GM23338 (cell line): ENCODE measurements around the gene TBC1D21. TPM values are rescaled to one million over a fixed set of nuclear protein-coding genes. Genes with fewer than 3 reads are reported as not detected.

Experiments
- ATAC-seq: fragments of 200-7000 bp; cut with Tn5 transposase; 3 replicates; pipeline ENCODE4 v1.9.1; 2020
- DNase-seq: peaks from one replicate; pipeline ENCODE4 v3.0.0-alpha.2; 2015; ENCODE audit warnings: low spot score
- H2AFZ ChIP-seq: fragments of 200-600 bp; sonication (generic); 2 replicates; pipeline ENCODE4 v1.8.0; 2016; ENCODE audit warnings: antibody characterized with exemption, mild to moderate bottlenecking, moderate library complexity
- H3F3A ChIP-seq: fragments of 200-600 bp; sonication (generic); replicated peaks from 2 replicates; pipeline ENCODE4 v1.8.0; 2017; ENCODE audit warnings: antibody characterized with exemption, mixed run types, low read depth
- H3K27ac ChIP-seq: fragments of 200-600 bp; sonication (generic); 2 replicates; pipeline ENCODE4 v1.6.1; 2016; ENCODE audit warnings: low read depth
- H3K27me3 ChIP-seq: fragments of 200-600 bp; sonication (generic); 2 replicates; pipeline ENCODE4 v1.8.0; 2016; ENCODE audit warnings: mild to moderate bottlenecking, mixed run types, moderate library complexity; ENCODE audit not compliant: insufficient read depth
- H3K36me3 ChIP-seq: fragments of 200-600 bp; sonication (generic); 2 replicates; pipeline ENCODE4 v1.8.0; 2016; ENCODE audit warnings: mild to moderate bottlenecking; ENCODE audit not compliant: insufficient read depth
- H3K4me1 ChIP-seq: fragments of 200-600 bp; sonication (generic); 2 replicates; pipeline ENCODE4 v1.8.0; 2016; ENCODE audit warnings: mild to moderate bottlenecking, moderate library complexity; ENCODE audit not compliant: insufficient read depth
- H3K4me2 ChIP-seq: fragments of 200-600 bp; sonication (generic); 2 replicates; pipeline ENCODE4 v1.7.1; 2017; ENCODE audit warnings: mixed run types
- H3K4me3 ChIP-seq: fragments of 200-600 bp; sonication (generic); 2 replicates; pipeline ENCODE4 v1.6.1; 2016; ENCODE audit warnings: mixed run types
- H3K79me2 ChIP-seq: fragments of 200-600 bp; sonication (generic); replicated peaks from 2 replicates; pipeline ENCODE4 v1.8.0; 2017; ENCODE audit warnings: mild to moderate bottlenecking; ENCODE audit not compliant: insufficient read depth
- H3K9me2 ChIP-seq: fragments of 200-600 bp; sonication (generic); 2 replicates; pipeline ENCODE4 v1.8.0; 2017; ENCODE audit not compliant: insufficient read depth
- H4K20me1 ChIP-seq: fragments of 200-600 bp; sonication (generic); replicated peaks from 2 replicates; pipeline ENCODE4 v1.8.0; 2017; ENCODE audit warnings: mild to moderate bottlenecking; ENCODE audit not compliant: insufficient read depth
- H3K27ac Mint-ChIP-seq: 2 replicates; pipeline ENCODE4 v1.8.0; 2020; ENCODE audit warnings: inconsistent platforms, mild to moderate bottlenecking, moderate library complexity, mixed read lengths
- H3K27me3 Mint-ChIP-seq: 3 replicates; pipeline ENCODE4 v1.8.0; 2022; ENCODE audit warnings: low read depth, mild to moderate bottlenecking, moderate library complexity, mixed read lengths, inconsistent platforms; ENCODE audit not compliant: insufficient read depth, poor library complexity
- H3K36me3 Mint-ChIP-seq: 3 replicates; pipeline ENCODE4 v1.8.0; 2021; ENCODE audit warnings: low read depth, mild to moderate bottlenecking, inconsistent platforms, moderate library complexity, mixed read lengths
- H3K4me1 Mint-ChIP-seq: 3 replicates; pipeline ENCODE4 v1.8.0; 2020; ENCODE audit warnings: mild to moderate bottlenecking, inconsistent platforms, mixed read lengths
- H3K4me3 Mint-ChIP-seq: 3 replicates; pipeline ENCODE4 v1.8.0; 2021; ENCODE audit warnings: moderate library complexity, mild to moderate bottlenecking, inconsistent platforms, mixed read lengths
- H3K9me3 Mint-ChIP-seq: 3 replicates; pipeline ENCODE4 v1.8.0; 2020; ENCODE audit warnings: moderate library complexity, mild to moderate bottlenecking, inconsistent platforms, mixed read lengths
- CREB1 ChIP-seq: fragments of 250-450 bp; sonication (Bioruptor Pico); IDR thresholded peaks from 2 replicates; pipeline ENCODE4 v1.5.0; 2020; ENCODE audit warnings: low read depth, mild to moderate bottlenecking, moderate library complexity
- POLR2AphosphoS5 ChIP-seq: IDR thresholded peaks from 2 replicates; pipeline ENCODE4 v1.6.1; 2016; ENCODE audit warnings: antibody characterized with exemption, low read depth
- STAT1 ChIP-seq: IDR thresholded peaks from one replicate; pipeline ENCODE4 v1.6.1; 2016; ENCODE audit warnings: antibody characterized with exemption; ENCODE audit not compliant: unreplicated experiment
- ZNF114 ChIP-seq: fragments of 250-450 bp; sonication (Bioruptor Pico); IDR thresholded peaks from 2 replicates; pipeline ENCODE4 v1.5.0; 2020; ENCODE audit warnings: mild to moderate bottlenecking, moderate library complexity
- ZNF331 ChIP-seq: fragments of 250-450 bp; sonication (Bioruptor Pico); IDR thresholded peaks from 2 replicates; pipeline ENCODE4 v1.5.0; 2020; ENCODE audit warnings: low read depth, mild to moderate bottlenecking, moderate library complexity
- polyA plus RNA-seq: library from polyadenylated mRNA; unstranded; fragments of >200 nt; fragmentation: Nextera tagmentation; extraction: Ambion mirVana; gene quantifications from 2 replicates; pipeline ENCODE4 v1.2.1, GENCODE V29; 2016
- total RNA-seq: library from RNA; depleted of rRNA; stranded (reverse); fragments of >200 nt; shearing (Covaris generic); gene quantifications from 2 replicates; pipeline ENCODE4 v1.2.3, GENCODE V29; 2014
- TF ChIP-seq, protein P1 (sequence below): IDR thresholded peaks from 2 replicates; pipeline ENCODE4 v1.6.1; 2016; ENCODE audit warnings: antibody characterized with exemption
- TF ChIP-seq, protein P2 (sequence below): IDR thresholded peaks from one replicate; pipeline ENCODE4 v1.6.1; 2018; ENCODE audit warnings: antibody characterized with exemption; ENCODE audit not compliant: unreplicated experiment
- TF ChIP-seq, protein P3 (sequence below), 2 experiments: fragments of 200-600 bp in 1 of 2; sonication (generic) in 1 of 2; conservative IDR thresholded peaks; 2 replicates each; pipeline versions ENCODE4 v1.5.1 to v1.6.1; 2016 to 2017; ENCODE audit warnings: antibody characterized with exemption in 2 of 2, low read depth in 2 of 2, mild to moderate bottlenecking in 2 of 2, moderate library complexity in 1 of 2

Gene TBC1D21
- total and polyA plus RNA-seq, 2 experiments from 2014 or later, result not detected

DNA sequence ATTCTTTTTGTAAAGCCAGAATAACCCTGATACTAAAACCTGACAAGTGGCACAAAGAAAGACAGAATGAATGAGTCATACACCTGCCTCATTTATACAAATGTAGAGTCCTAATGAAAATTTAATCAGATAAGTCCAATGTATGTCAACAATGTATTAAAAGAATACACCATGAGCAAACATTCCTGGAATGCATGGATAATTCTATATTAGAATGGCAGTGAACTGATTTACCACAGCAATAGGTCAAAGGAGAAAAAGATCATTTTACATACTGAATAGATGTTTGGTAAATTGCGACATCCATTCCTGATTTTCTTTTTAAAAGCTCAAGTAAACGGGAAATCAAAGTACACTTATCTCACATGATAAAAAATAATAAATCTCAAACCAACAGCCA is 41.7 kb downstream of the TBC1D21 start:
- TF ChIP-seq ZNF114 (CRISPR knock-in tag) (no peak), POLR2AphosphoS5 (no peak)
- Histone ChIP-seq H4K20me1 (no peaks in the 10 kb centered on the region), H3K27me3 (no peaks in the 10 kb centered on the region), H3K4me1 (peaks cover 4% of the 10 kb centered on the region; the same call in 1 of the 2 replicates), H3F3A (no peaks in the 10 kb centered on the region), H3K9me2 (no peaks in the 10 kb centered on the region), H3K4me2 (no peak overlapping the region), H3K36me3 (no peaks in the 10 kb centered on the region; the same call in 1 of the 2 replicates), H3K4me3 (no peak overlapping the region), H3K79me2 (no peaks in the 10 kb centered on the region), H3K27ac (no peak overlapping the region), H2AFZ (no peak overlapping the region)
- ATAC-seq, result no peak
- H3K4me1 Mint-ChIP-seq, result peaks cover 14% of the 10 kb centered on the region
- no peak overlapping the region for H3K27ac Mint-ChIP-seq
- DNase-seq, result no peak
- H3K27me3 Mint-ChIP-seq, result peaks cover 5% of the 10 kb centered on the region
- peaks cover 29% of the 10 kb centered on the region for H3K36me3 Mint-ChIP-seq
- no peak overlapping the region for H3K4me3 Mint-ChIP-seq
- peaks cover 12% of the 10 kb centered on the region; the same call in 2 of the 3 replicates for H3K9me3 Mint-ChIP-seq

DNA sequence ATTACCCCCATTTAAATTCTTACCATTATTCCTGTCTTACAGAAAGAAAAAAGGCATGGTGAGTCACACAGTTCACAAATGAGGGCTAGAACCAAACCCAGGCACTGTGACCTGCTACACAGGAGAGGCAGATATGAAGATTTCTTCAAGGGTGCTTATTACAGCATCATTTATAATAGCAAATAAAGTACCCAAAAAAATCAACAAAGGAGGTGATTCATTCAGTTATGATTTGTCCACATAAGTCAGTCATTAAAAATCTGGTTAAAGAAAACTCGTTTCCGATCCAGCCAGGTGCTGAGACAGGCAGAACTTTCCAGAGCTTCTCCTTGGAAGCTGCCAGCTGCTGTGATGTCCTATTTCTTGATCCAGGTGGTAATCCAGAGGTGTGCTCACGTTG is 45.4 kb downstream of the TBC1D21 start:
- H3K4me3 Mint-ChIP-seq, result no peak overlapping the region
- ATAC-seq, result no peak
- peaks cover 33% of the 10 kb centered on the region for H3K4me1 Mint-ChIP-seq
- H3K27ac Mint-ChIP-seq, result no peak overlapping the region
- no peak for DNase-seq
- Histone ChIP-seq H4K20me1 (no peaks in the 10 kb centered on the region), H3K4me1 (peaks cover 29% of the 10 kb centered on the region), H3K4me2 (no peak overlapping the region), H3K27ac (no peak overlapping the region), H3F3A (no peaks in the 10 kb centered on the region), H3K4me3 (no peak overlapping the region), H3K9me2 (no peaks in the 10 kb centered on the region), H2AFZ (no peak overlapping the region), H3K79me2 (no peaks in the 10 kb centered on the region), H3K36me3 (no peaks in the 10 kb centered on the region), H3K27me3 (no peaks in the 10 kb centered on the region)
- H3K27me3 Mint-ChIP-seq, result peaks cover 5% of the 10 kb centered on the region
- TF ChIP-seq, protein P1, sequence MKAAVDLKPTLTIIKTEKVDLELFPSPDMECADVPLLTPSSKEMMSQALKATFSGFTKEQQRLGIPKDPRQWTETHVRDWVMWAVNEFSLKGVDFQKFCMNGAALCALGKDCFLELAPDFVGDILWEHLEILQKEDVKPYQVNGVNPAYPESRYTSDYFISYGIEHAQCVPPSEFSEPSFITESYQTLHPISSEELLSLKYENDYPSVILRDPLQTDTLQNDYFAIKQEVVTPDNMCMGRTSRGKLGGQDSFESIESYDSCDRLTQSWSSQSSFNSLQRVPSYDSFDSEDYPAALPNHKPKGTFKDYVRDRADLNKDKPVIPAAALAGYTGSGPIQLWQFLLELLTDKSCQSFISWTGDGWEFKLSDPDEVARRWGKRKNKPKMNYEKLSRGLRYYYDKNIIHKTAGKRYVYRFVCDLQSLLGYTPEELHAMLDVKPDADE, result no peak
- TF ChIP-seq CREB1 (CRISPR knock-in tag) (no peak), ZNF331 (CRISPR knock-in tag) (no peak), POLR2AphosphoS5 (no peak), STAT1 (no peak)
- TF ChIP-seq, protein P2, sequence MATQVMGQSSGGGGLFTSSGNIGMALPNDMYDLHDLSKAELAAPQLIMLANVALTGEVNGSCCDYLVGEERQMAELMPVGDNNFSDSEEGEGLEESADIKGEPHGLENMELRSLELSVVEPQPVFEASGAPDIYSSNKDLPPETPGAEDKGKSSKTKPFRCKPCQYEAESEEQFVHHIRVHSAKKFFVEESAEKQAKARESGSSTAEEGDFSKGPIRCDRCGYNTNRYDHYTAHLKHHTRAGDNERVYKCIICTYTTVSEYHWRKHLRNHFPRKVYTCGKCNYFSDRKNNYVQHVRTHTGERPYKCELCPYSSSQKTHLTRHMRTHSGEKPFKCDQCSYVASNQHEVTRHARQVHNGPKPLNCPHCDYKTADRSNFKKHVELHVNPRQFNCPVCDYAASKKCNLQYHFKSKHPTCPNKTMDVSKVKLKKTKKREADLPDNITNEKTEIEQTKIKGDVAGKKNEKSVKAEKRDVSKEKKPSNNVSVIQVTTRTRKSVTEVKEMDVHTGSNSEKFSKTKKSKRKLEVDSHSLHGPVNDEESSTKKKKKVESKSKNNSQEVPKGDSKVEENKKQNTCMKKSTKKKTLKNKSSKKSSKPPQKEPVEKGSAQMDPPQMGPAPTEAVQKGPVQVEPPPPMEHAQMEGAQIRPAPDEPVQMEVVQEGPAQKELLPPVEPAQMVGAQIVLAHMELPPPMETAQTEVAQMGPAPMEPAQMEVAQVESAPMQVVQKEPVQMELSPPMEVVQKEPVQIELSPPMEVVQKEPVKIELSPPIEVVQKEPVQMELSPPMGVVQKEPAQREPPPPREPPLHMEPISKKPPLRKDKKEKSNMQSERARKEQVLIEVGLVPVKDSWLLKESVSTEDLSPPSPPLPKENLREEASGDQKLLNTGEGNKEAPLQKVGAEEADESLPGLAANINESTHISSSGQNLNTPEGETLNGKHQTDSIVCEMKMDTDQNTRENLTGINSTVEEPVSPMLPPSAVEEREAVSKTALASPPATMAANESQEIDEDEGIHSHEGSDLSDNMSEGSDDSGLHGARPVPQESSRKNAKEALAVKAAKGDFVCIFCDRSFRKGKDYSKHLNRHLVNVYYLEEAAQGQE, result no peak
- TF ChIP-seq, protein P3, sequence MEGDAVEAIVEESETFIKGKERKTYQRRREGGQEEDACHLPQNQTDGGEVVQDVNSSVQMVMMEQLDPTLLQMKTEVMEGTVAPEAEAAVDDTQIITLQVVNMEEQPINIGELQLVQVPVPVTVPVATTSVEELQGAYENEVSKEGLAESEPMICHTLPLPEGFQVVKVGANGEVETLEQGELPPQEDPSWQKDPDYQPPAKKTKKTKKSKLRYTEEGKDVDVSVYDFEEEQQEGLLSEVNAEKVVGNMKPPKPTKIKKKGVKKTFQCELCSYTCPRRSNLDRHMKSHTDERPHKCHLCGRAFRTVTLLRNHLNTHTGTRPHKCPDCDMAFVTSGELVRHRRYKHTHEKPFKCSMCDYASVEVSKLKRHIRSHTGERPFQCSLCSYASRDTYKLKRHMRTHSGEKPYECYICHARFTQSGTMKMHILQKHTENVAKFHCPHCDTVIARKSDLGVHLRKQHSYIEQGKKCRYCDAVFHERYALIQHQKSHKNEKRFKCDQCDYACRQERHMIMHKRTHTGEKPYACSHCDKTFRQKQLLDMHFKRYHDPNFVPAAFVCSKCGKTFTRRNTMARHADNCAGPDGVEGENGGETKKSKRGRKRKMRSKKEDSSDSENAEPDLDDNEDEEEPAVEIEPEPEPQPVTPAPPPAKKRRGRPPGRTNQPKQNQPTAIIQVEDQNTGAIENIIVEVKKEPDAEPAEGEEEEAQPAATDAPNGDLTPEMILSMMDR (conservative IDR thresholded peaks at IDR 0.05; ENCODE audit: low read depth in 2 of 2), result no peak
- H3K36me3 Mint-ChIP-seq, result peaks cover 29% of the 10 kb centered on the region
- peaks cover 12% of the 10 kb centered on the region; the same call in 2 of the 3 replicates for H3K9me3 Mint-ChIP-seq
